CD14-positive monocyte (primary cell): ENCODE results near the gene TBC1D4. TPM values are rescaled to one million over a fixed set of nuclear protein-coding genes. Genes with fewer than 3 reads are reported as not detected.

ENCODE experiments used
- DNase-seq, 3 donors: peaks; one replicate each; pipeline ENCODE4 v3.0.0-alpha.2; 2011 to 2022
- H2AFZ ChIP-seq: 2 replicates; pipeline ENCODE4 v1.6.0; 2012; ENCODE audit warnings: mild to moderate bottlenecking, low read depth, low read length, inconsistent platforms; ENCODE audit not compliant: insufficient read depth, poor library complexity, severe bottlenecking
- H3K27ac ChIP-seq, 2 donors: 1 replicate in 1 of 2; 2 replicates in 1 of 2; pipeline ENCODE4 v1.5.1; 2012 to 2013; ENCODE audit warnings: low read length in 2 of 2, control low read depth in 1 of 2, inconsistent platforms in 1 of 2, low read depth in 1 of 2, mild to moderate bottlenecking in 1 of 2
- H3K27me3 ChIP-seq, 2 donors: one replicate each; pipeline versions ENCODE4 v1.6.0 to v1.6.1; 2011 to 2013; ENCODE audit warnings: low read length in 2 of 2; ENCODE audit not compliant: control insufficient read depth in 2 of 2, insufficient read depth in 2 of 2
- H3K36me3 ChIP-seq, 2 donors: replicated peaks in 1 of 2; 1 replicate in 1 of 2; 2 replicates in 1 of 2; pipeline versions ENCODE4 v1.5.1 to v1.6.1; 2012 to 2013; ENCODE audit warnings: low read length in 2 of 2, control low read depth in 1 of 2, inconsistent platforms in 1 of 2, mild to moderate bottlenecking in 1 of 2; ENCODE audit not compliant: insufficient read depth in 2 of 2, control insufficient read depth in 1 of 2
- H3K4me1 ChIP-seq, 2 donors: 1 replicate in 1 of 2; 2 replicates in 1 of 2; pipeline versions ENCODE4 v1.5.1 to v1.6.1; 2012 to 2013; ENCODE audit warnings: low read length in 2 of 2, control low read depth in 1 of 2, inconsistent platforms in 1 of 2, mild to moderate bottlenecking in 1 of 2, moderate library complexity in 1 of 2; ENCODE audit not compliant: insufficient read depth in 2 of 2, control insufficient read depth in 1 of 2
- H3K4me2 ChIP-seq: replicated peaks from 2 replicates; pipeline ENCODE3; 2012; ENCODE audit warnings: low read length, moderate library complexity, mild to moderate bottlenecking; ENCODE audit not compliant: poor library complexity, severe bottlenecking; ENCODE audit errors: extremely low read depth
- H3K4me3 ChIP-seq, 3 experiments: fragments of 200-600 bp in 1 of 3; sonication (generic) in 1 of 3; replicated peaks in 1 of 3; 1 replicate in 2 of 3; 2 replicates in 1 of 3; pipeline ENCODE4 v1.5.1; 2011 to 2013; ENCODE audit warnings: low read length in 3 of 3, mild to moderate bottlenecking in 3 of 3, control low read depth in 2 of 3, low read depth in 2 of 3, inconsistent platforms in 1 of 3, moderate library complexity in 1 of 3
- H3K79me2 ChIP-seq: 2 replicates; pipeline ENCODE4 v1.6.0; 2012; ENCODE audit warnings: mild to moderate bottlenecking, control low read depth, inconsistent platforms, low read length, moderate library complexity; ENCODE audit not compliant: insufficient read depth
- H3K9ac ChIP-seq: 2 replicates; pipeline ENCODE4 v1.6.0; 2017; ENCODE audit warnings: low read length, mild to moderate bottlenecking; ENCODE audit not compliant: insufficient read depth, poor library complexity, severe bottlenecking
- H3K9me3 ChIP-seq, 2 donors: replicated peaks in 1 of 2; 1 replicate in 1 of 2; 2 replicates in 1 of 2; pipeline versions ENCODE4 v1.5.1 to v1.6.1; 2012 to 2013; ENCODE audit warnings: low read length in 2 of 2, control low read depth in 1 of 2; ENCODE audit not compliant: control insufficient read depth in 1 of 2, insufficient read depth in 1 of 2
- H4K20me1 ChIP-seq: 2 replicates; pipeline ENCODE4 v1.6.0; 2012; ENCODE audit warnings: mild to moderate bottlenecking, low read length, control low read depth, moderate library complexity; ENCODE audit not compliant: insufficient read depth
- H3K27ac Mint-ChIP-seq, 7 donors: one replicate each; pipeline ENCODE4 v1.8.0; 2020; ENCODE audit warnings: mild to moderate bottlenecking in 7 of 7, mixed read lengths in 7 of 7, moderate library complexity in 6 of 7, inconsistent platforms in 2 of 7
- H3K27me3 Mint-ChIP-seq, 3 donors: one replicate each; pipeline ENCODE4 v1.8.0; 2021 to 2022; ENCODE audit warnings: low read depth in 3 of 3, mild to moderate bottlenecking in 3 of 3, mixed read lengths in 3 of 3, moderate library complexity in 3 of 3, inconsistent platforms in 1 of 3
- H3K36me3 Mint-ChIP-seq, 2 donors: one replicate each; pipeline ENCODE4 v1.8.0; 2020; ENCODE audit warnings: mixed read lengths in 2 of 2, inconsistent platforms in 1 of 2, mild to moderate bottlenecking in 1 of 2
- H3K4me1 Mint-ChIP-seq: one replicate; pipeline ENCODE4 v1.8.0; 2020; ENCODE audit warnings: mild to moderate bottlenecking, mixed read lengths
- H3K4me3 Mint-ChIP-seq, 2 donors: one replicate each; pipeline ENCODE4 v1.8.0; 2020; ENCODE audit warnings: mild to moderate bottlenecking in 2 of 2, mixed read lengths in 2 of 2, moderate library complexity in 1 of 2
- H3K9me3 Mint-ChIP-seq, 7 donors: one replicate each; pipeline ENCODE4 v1.8.0; 2020 to 2022; ENCODE audit warnings: mixed read lengths in 7 of 7, mild to moderate bottlenecking in 6 of 7, moderate library complexity in 6 of 7, inconsistent platforms in 2 of 7
- CTCF ChIP-seq: fragments of 200-600 bp; IDR thresholded peaks from one replicate; pipeline ENCODE4 v1.8.0; 2022; ENCODE audit warnings: antibody characterized with exemption, mild to moderate bottlenecking
- WGBS: methylation state at CpG from one replicate; pipeline ENCODE4 v1.1.5; 2013; ENCODE audit warnings: missing lambda C conversion rate; ENCODE audit not compliant: insufficient coverage; 5-methylcytosine and 5-hydroxymethylcytosine counted together
- intact Hi-C, 2 donors: fragments of 100-400 bp; cut with micrococcal nuclease; formaldehyde crosslinking; loops; one replicate each; pipeline versions ENCODE4 v1.15.0 to v1.15.1; 2023
- polyA plus RNA-seq, 3 donors: library from polyadenylated mRNA; depleted of rRNA in 1 of 3; unstranded in 2 of 3; stranded (reverse) in 1 of 3; fragments of 300-500 nt in 2 of 3; fragments of >200 nt in 1 of 3; fragmentation: Illumina TruSeq in 2 of 3; gene quantifications; 1 replicate in 2 of 3; 2 replicates in 1 of 3; pipeline ENCODE4 v1.2.3, GENCODE V29; 2012 to 2021

Gene TBC1D4
- polyA plus RNA-seq, 3 donors: 2.0 to 6.7 (median 2.5) TPM

- H3K4me1 Mint-ChIP-seq: no peaks in the 10 kb centered on the region
- no peak overlapping the region for H3K9ac ChIP-seq
- DNase-seq: no peak
- H3K4me2 ChIP-seq: no peak overlapping the region
- H3K27me3 ChIP-seq: no peaks in the 10 kb centered on the region
- no peak overlapping the region for H3K4me3 Mint-ChIP-seq
- H3K9me3 ChIP-seq: no peaks in the 10 kb centered on the region
- no peaks in the 10 kb centered on the region for H3K36me3 ChIP-seq
- no peak overlapping the region for H3K27ac Mint-ChIP-seq
- H3K27ac ChIP-seq: no peak overlapping the region
- no peak overlapping the region for H2AFZ ChIP-seq
- no peaks in the 10 kb centered on the region for H3K79me2 ChIP-seq
- H3K36me3 Mint-ChIP-seq: no peaks in the 10 kb centered on the region
- peaks cover 0 to 7% (median 3%) of the 10 kb centered on the region in 7 donors for H3K9me3 Mint-ChIP-seq
- no peaks in the 10 kb centered on the region for H4K20me1 ChIP-seq
- H3K4me1 ChIP-seq: no peaks in the 10 kb centered on the region
- H3K27me3 Mint-ChIP-seq: peaks cover 0 to 1% (median 0%) of the 10 kb centered on the region in 3 donors
- H3K4me3 ChIP-seq: no peak overlapping the region
- no CpG with 5 or more reads among the region's 1 CpG for WGBS
- TF ChIP-seq CTCF: no peak
- intact Hi-C loops: no loop called here
Measured at GRCh38 chr13:75465236-75465635, 16.7 kb downstream of the TBC1D4 start.

- Mint-ChIP-seq H3K36me3 (no peaks in the 10 kb centered on the region), H3K4me1 (no peaks in the 10 kb centered on the region), H3K9me3 (peaks cover 0 to 7% (median 3%) of the 10 kb centered on the region in 7 donors), H3K27ac (no peak overlapping the region), H3K27me3 (peaks cover 0 to 4% (median 1%) of the 10 kb centered on the region in 3 donors), H3K4me3 (no peak overlapping the region)
- no peaks in the 10 kb centered on the region for H3K79me2 ChIP-seq
- no peaks in the 10 kb centered on the region for H3K9me3 ChIP-seq
- H4K20me1 ChIP-seq: no peaks in the 10 kb centered on the region
- no peaks in the 10 kb centered on the region for H3K27me3 ChIP-seq
- H2AFZ ChIP-seq: no peak overlapping the region
- no peaks in the 10 kb centered on the region for H3K4me1 ChIP-seq
- intact Hi-C loops: no loop called here
- no peak overlapping the region for H3K4me2 ChIP-seq
- no peak for TF ChIP-seq CTCF
- DNase-seq: no peak
- no peak overlapping the region for H3K4me3 ChIP-seq
- no peaks in the 10 kb centered on the region for H3K36me3 ChIP-seq
- no peak overlapping the region for H3K9ac ChIP-seq
- H3K27ac ChIP-seq: no peak overlapping the region
Measured at GRCh38 chr13:75461314-75461713, 20.7 kb downstream of the TBC1D4 start.
